HL-60 (cell line): ENCODE measurements around the gene AGO3.

Source experiments
- DNase-seq, 2 experiments: peaks; one replicate each; pipeline ENCODE4 v3.0.0-alpha.2; 2010 to 2020; ENCODE audit warnings: low read depth in 1 of 2, low spot score in 1 of 2
- H3K27ac ChIP-seq: fragments of 250-450 bp; sonication (Bioruptor Pico); replicated peaks from 2 replicates; pipeline ENCODE4 v1.5.1; 2020; ENCODE audit warnings: mild to moderate bottlenecking, moderate library complexity
- H3K27me3 ChIP-seq: fragments of 250-450 bp; sonication (Bioruptor Pico); 2 replicates; pipeline ENCODE4 v1.5.1; 2021; ENCODE audit warnings: mild to moderate bottlenecking, moderate library complexity; ENCODE audit not compliant: insufficient read depth, poor library complexity, severe bottlenecking
- H3K4me3 ChIP-seq: replicated peaks from 2 replicates; pipeline ENCODE4 v1.5.1; 2011; ENCODE audit warnings: mild to moderate bottlenecking, control low read depth, low read length; ENCODE audit not compliant: insufficient read depth
- GABPA ChIP-seq: IDR thresholded peaks from 2 replicates; pipeline ENCODE4 v1.6.1; 2012; ENCODE audit warnings: low read depth
- POLR2AphosphoS5 ChIP-seq: IDR thresholded peaks from 2 replicates; pipeline ENCODE4 v1.6.1; 2012; ENCODE audit warnings: low read depth
- SPI1 ChIP-seq: IDR thresholded peaks from 2 replicates; pipeline ENCODE4 v1.6.1; 2012; ENCODE audit warnings: low read depth, mild to moderate bottlenecking, borderline replicate concordance
- TF ChIP-seq, protein P1 (sequence below): IDR thresholded peaks from one replicate; pipeline ENCODE4 v1.5.1; 2011; ENCODE audit warnings: low read length, control low read depth, inconsistent platforms; ENCODE audit not compliant: insufficient read depth
- TF ChIP-seq, protein P2 (sequence below): IDR thresholded peaks from 2 replicates; pipeline ENCODE4 v1.6.1; 2012; ENCODE audit warnings: low read depth; ENCODE audit not compliant: insufficient replicate concordance

AGO3 gene

DNA sequence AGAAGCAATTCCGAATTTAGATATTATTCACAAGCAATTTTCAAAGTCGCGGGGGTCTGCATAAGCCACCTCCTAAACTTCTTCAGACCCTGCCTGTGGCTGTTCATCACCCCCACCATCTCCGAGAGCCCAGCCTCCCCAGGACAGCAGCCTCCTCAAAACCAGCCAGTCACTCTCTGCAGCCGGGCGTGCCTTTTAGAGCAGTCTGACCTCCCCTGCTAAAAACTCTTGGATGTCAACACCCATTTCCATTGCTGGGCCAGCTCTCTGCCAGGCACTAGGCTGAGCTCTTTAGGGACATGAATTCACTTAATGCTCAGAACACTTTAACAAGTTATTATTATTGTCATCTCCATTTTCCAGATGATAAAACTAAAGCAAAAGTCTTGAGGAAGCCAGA lies 169.5 kb downstream of the AGO3 start:
- DNase-seq, result no peak
- no peak overlapping the region for H3K27ac ChIP-seq
- H3K27me3 ChIP-seq, result no peaks in the 10 kb centered on the region
- H3K4me3 ChIP-seq, result no peak overlapping the region
- TF ChIP-seq POLR2AphosphoS5, result no peak
- TF ChIP-seq SPI1, result no peak
- no peak for TF ChIP-seq GABPA
- TF ChIP-seq, protein P1, sequence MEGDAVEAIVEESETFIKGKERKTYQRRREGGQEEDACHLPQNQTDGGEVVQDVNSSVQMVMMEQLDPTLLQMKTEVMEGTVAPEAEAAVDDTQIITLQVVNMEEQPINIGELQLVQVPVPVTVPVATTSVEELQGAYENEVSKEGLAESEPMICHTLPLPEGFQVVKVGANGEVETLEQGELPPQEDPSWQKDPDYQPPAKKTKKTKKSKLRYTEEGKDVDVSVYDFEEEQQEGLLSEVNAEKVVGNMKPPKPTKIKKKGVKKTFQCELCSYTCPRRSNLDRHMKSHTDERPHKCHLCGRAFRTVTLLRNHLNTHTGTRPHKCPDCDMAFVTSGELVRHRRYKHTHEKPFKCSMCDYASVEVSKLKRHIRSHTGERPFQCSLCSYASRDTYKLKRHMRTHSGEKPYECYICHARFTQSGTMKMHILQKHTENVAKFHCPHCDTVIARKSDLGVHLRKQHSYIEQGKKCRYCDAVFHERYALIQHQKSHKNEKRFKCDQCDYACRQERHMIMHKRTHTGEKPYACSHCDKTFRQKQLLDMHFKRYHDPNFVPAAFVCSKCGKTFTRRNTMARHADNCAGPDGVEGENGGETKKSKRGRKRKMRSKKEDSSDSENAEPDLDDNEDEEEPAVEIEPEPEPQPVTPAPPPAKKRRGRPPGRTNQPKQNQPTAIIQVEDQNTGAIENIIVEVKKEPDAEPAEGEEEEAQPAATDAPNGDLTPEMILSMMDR, result no peak
- TF ChIP-seq, protein P2, sequence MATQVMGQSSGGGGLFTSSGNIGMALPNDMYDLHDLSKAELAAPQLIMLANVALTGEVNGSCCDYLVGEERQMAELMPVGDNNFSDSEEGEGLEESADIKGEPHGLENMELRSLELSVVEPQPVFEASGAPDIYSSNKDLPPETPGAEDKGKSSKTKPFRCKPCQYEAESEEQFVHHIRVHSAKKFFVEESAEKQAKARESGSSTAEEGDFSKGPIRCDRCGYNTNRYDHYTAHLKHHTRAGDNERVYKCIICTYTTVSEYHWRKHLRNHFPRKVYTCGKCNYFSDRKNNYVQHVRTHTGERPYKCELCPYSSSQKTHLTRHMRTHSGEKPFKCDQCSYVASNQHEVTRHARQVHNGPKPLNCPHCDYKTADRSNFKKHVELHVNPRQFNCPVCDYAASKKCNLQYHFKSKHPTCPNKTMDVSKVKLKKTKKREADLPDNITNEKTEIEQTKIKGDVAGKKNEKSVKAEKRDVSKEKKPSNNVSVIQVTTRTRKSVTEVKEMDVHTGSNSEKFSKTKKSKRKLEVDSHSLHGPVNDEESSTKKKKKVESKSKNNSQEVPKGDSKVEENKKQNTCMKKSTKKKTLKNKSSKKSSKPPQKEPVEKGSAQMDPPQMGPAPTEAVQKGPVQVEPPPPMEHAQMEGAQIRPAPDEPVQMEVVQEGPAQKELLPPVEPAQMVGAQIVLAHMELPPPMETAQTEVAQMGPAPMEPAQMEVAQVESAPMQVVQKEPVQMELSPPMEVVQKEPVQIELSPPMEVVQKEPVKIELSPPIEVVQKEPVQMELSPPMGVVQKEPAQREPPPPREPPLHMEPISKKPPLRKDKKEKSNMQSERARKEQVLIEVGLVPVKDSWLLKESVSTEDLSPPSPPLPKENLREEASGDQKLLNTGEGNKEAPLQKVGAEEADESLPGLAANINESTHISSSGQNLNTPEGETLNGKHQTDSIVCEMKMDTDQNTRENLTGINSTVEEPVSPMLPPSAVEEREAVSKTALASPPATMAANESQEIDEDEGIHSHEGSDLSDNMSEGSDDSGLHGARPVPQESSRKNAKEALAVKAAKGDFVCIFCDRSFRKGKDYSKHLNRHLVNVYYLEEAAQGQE, result no peak

DNA sequence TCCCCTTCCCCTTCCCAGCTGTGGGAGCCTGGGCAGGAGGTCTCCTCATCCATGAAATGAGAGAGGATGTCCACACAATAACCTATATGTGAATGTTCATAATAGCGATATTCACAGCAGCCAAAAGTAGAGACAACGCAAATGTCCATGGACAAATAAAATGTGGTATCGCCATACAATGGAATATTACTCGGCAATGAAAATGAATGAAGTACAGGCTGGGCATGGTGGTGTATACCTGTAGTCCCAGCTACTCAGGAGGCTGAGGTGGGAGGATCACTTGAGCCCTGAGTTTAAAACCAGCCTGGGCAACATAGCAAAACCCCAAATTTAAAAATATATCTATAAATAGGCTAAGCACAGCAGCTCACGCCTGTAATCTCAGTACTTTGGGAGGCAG lies 170.6 kb downstream of the AGO3 start:
- TF ChIP-seq GABPA, result no peak
- TF ChIP-seq, protein P2, result no peak
- TF ChIP-seq, protein P1, result no peak
- TF ChIP-seq SPI1, result no peak
- no peak for TF ChIP-seq POLR2AphosphoS5
- Histone ChIP-seq H3K27ac (no peak overlapping the region), H3K4me3 (no peak overlapping the region), H3K27me3 (no peaks in the 10 kb centered on the region)
- DNase-seq, result no peak

DNA sequence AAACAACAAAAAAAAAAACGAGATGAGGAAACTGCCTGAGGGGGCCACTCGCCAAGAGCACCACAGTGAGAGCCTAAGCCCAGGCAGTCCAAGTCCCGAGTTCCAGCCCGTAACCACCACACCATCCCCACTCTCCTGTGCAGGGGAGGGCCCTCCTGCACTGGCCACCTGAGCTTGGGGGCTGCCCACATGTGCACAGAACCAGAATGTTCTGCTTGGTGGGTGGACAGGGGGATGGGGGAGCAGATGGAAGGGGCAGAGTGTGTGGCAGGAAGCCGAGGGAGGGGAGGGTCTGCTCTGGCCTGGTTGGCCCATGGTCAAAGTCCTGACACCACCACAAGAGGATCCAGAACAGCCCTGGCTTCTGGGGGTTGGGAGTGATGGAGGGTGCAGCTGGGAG lies 175.4 kb downstream of the AGO3 start:
- Histone ChIP-seq H3K27ac (no peak overlapping the region), H3K27me3 (no peaks in the 10 kb centered on the region), H3K4me3 (no peak overlapping the region)
- DNase-seq, result no peak
- TF ChIP-seq POLR2AphosphoS5 (no peak), SPI1 (no peak), GABPA (no peak)
- TF ChIP-seq, protein P1, result no peak
- TF ChIP-seq, protein P2, result no peak
